Glutamatergic neuron (in vitro differentiated cells): ENCODE data around the gene COL16A1. TPM values are rescaled to one million over a fixed set of nuclear protein-coding genes. Genes with fewer than 3 reads are reported as not detected.

Experiments
- DNase-seq: peaks from one replicate; pipeline ENCODE4 v3.0.0; 2022
- H3K27ac Mint-ChIP-seq: one replicate; pipeline ENCODE4 v1.8.0; 2020; ENCODE audit warnings: mild to moderate bottlenecking, mixed read lengths, inconsistent platforms; ENCODE audit not compliant: unreplicated experiment
- H3K27me3 Mint-ChIP-seq: one replicate; pipeline ENCODE4 v1.8.0; 2020; ENCODE audit warnings: mild to moderate bottlenecking, moderate library complexity, mixed read lengths, inconsistent platforms; ENCODE audit not compliant: unreplicated experiment
- H3K36me3 Mint-ChIP-seq: one replicate; pipeline ENCODE4 v1.8.0; 2020; ENCODE audit warnings: mild to moderate bottlenecking, mixed read lengths, inconsistent platforms; ENCODE audit not compliant: unreplicated experiment
- H3K4me1 Mint-ChIP-seq: one replicate; pipeline ENCODE4 v1.8.0; 2020; ENCODE audit warnings: mild to moderate bottlenecking, low read depth, mixed read lengths, inconsistent platforms; ENCODE audit not compliant: unreplicated experiment
- H3K4me3 Mint-ChIP-seq: one replicate; pipeline ENCODE4 v1.8.0; 2020; ENCODE audit warnings: mild to moderate bottlenecking, mixed read lengths, inconsistent platforms; ENCODE audit not compliant: unreplicated experiment
- H3K9me3 Mint-ChIP-seq: one replicate; pipeline ENCODE4 v1.8.0; 2020; ENCODE audit warnings: mild to moderate bottlenecking, moderate library complexity, mixed read lengths, inconsistent platforms; ENCODE audit not compliant: unreplicated experiment
- total RNA-seq: library from RNA; stranded (reverse); fragmentation: NEBNext Ultra II Directional; extraction: Animal tissue kit (Norgen Biotek cat#: 25700); gene quantifications from one replicate; pipeline ENCODE4 v1.2.1, GENCODE V29; 2021; ENCODE audit not compliant: unreplicated experiment
- TF ChIP-seq, protein P1 (sequence below): fragments of 200-600 bp; sonication (generic); IDR thresholded peaks from one replicate; pipeline ENCODE4 v1.5.0; 2021; ENCODE audit not compliant: partially characterized antibody, unreplicated experiment

Gene COL16A1
- total RNA-seq, 1 donor from 2014 or later = 52.2 TPM

DNA sequence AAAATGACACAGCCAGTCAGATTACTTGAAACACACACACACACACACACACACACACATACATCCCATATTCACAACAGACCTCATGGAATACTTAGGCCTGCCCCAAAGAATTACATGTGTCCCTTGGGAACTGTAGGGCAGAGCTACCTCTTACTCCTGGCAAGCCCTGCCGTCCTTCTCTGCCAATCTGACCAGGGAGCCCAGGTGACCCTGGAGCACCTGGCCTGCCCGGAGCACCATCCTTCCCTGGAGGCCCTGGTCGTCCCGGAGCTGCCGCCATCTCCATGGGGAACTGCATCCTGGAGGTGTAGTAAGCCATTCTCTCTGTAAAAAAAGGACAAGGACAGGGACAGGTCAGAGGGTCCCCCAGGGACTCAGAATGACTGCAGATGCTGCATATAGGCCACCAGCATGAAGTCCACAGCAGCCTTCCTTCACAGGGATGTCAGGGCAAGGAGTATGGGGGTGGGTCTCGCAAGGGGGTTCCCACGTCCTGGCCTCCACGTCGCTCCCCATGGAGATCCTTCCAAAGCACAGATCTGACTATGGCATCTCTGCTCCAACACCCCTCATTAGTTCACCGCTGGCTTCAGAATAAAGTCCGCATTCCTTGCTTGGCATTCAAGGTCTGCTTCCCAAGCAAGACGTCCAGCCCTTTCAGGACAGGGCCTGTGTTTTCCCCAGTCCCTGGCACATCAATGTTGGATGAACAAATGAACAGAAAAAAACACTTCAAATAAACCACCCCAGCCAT is 49.9 kb downstream of the COL16A1 start:
- peaks cover 17% of the 10 kb centered on the region for H3K4me1 Mint-ChIP-seq

DNA sequence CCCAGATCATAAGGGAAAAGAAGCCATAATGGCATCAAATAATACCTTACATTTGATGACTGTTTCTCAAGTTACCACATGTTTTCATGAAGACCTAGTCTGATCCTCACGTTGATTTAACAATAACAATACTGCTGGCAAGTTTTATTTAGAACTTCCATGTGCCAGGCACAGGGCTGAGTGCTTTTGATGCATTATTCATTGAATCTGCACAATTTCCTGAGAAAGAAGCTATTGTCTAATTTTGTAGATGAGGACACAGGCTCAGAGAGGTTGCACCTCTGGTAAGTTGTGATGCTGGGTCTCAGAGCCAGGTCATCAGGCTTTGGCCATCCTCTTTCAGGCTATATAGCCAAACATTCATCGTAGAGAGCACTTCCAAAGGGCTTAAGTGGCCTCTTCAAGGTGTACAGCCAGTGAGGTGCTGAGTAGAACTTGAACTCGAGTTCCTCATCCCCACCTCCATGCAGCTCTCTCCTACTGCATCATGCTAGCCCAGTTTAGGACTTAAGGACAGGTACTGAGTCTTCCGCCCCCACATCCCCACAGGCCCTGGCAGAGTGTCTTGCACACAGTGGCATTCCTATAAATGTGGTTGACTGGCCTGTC is 50.8 kb downstream of the COL16A1 start:
- Mint-ChIP-seq H3K36me3 (no peaks in the 10 kb centered on the region), H3K4me3 (no peak overlapping the region), H3K9me3 (peaks cover 2% of the 10 kb centered on the region), H3K27me3 (no peaks in the 10 kb centered on the region), H3K27ac (no peak overlapping the region), H3K4me1 (peaks cover 17% of the 10 kb centered on the region)
- TF ChIP-seq, protein P1, sequence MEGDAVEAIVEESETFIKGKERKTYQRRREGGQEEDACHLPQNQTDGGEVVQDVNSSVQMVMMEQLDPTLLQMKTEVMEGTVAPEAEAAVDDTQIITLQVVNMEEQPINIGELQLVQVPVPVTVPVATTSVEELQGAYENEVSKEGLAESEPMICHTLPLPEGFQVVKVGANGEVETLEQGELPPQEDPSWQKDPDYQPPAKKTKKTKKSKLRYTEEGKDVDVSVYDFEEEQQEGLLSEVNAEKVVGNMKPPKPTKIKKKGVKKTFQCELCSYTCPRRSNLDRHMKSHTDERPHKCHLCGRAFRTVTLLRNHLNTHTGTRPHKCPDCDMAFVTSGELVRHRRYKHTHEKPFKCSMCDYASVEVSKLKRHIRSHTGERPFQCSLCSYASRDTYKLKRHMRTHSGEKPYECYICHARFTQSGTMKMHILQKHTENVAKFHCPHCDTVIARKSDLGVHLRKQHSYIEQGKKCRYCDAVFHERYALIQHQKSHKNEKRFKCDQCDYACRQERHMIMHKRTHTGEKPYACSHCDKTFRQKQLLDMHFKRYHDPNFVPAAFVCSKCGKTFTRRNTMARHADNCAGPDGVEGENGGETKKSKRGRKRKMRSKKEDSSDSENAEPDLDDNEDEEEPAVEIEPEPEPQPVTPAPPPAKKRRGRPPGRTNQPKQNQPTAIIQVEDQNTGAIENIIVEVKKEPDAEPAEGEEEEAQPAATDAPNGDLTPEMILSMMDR = no peak
- no peak for DNase-seq

More for the DNA sequence above, 49.9 kb downstream of the COL16A1 start:
- no peaks in the 10 kb centered on the region for H3K36me3 Mint-ChIP-seq
- H3K4me3 Mint-ChIP-seq = no peak overlapping the region
- TF ChIP-seq, protein P1 = no peak
- H3K27me3 Mint-ChIP-seq = no peaks in the 10 kb centered on the region
- no peak for DNase-seq
- no peak overlapping the region for H3K27ac Mint-ChIP-seq
- peaks cover 2% of the 10 kb centered on the region for H3K9me3 Mint-ChIP-seq

DNA sequence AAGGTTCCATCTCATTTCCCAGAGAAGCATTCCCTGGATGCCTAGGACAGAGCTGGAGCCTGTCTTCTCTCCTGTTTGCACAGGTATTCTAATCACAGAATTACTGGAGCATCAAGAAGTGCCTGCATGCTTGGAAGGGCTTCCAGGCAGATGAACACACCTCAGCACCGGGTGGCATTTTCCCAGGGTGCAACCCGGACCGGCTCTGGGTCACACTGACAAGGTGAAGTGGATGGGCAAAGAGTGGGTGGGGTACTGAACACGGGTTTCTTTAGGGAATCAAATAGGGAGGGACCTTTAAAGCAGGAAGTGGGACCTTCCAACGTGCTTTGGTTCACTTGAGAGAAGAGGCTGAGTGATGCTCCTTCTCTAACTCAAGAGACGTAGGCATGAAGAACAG is 52.1 kb downstream of the COL16A1 start:
- no peak overlapping the region for H3K4me3 Mint-ChIP-seq
- H3K27me3 Mint-ChIP-seq = no peaks in the 10 kb centered on the region
- no peak overlapping the region for H3K27ac Mint-ChIP-seq
- TF ChIP-seq, protein P1 = no peak
- peaks cover 14% of the 10 kb centered on the region for H3K4me1 Mint-ChIP-seq
- no peak for DNase-seq
- H3K36me3 Mint-ChIP-seq = no peaks in the 10 kb centered on the region
- peaks cover 2% of the 10 kb centered on the region for H3K9me3 Mint-ChIP-seq

DNA sequence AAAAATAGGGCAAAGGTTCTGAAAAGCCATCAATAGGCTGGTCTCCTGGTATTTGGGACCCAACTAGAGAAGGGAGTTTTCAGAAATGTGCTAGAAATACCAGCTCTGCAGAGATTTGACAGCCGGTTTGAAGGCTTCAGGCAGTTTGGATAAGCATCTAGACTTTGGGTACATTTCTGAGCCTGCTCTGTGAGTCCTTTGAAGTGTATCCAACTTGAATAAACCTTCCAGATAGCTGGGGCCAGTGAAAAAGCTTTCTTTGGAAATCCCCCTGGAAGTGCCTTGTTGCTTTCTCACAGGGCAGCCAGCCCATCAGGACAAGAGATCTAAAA is 52.8 kb downstream of the COL16A1 start:
- peaks cover 14% of the 10 kb centered on the region for H3K4me1 Mint-ChIP-seq
- peaks cover 4% of the 10 kb centered on the region for H3K9me3 Mint-ChIP-seq
- no peak for DNase-seq
- TF ChIP-seq, protein P1 = no peak
- H3K36me3 Mint-ChIP-seq = no peaks in the 10 kb centered on the region
- H3K27ac Mint-ChIP-seq = no peak overlapping the region
- peaks cover 2% of the 10 kb centered on the region for H3K27me3 Mint-ChIP-seq
- no peak overlapping the region for H3K4me3 Mint-ChIP-seq
